Measurements from ENCODE around the gene EGF. TPM values are rescaled to one million over a fixed set of nuclear protein-coding genes. Genes with fewer than 3 reads are reported as not detected.
"Not testable (repeated sequence)": the region's sequence is repeated elsewhere in the genome, so short reads cannot be mapped to it uniquely, and the experiment has no call there.

The EGF gene
- total RNA-seq, 1 experiment from 2014 or later, result not detected

- no peak for DNase-seq (ENCODE audit: low read depth, low spot score)
- no TSS peak for BruUV-seq (replicated peaks)
- H3K9me3 ChIP-seq (ENCODE audit: control insufficient read depth, insufficient read depth, low read depth, low read length), result no peaks in the 10 kb centered on the region
- H3K27me3 ChIP-seq (ENCODE audit: control insufficient read depth, insufficient read depth, low read length), result no peaks in the 10 kb centered on the region
- no peak overlapping the region for H3K4me3 ChIP-seq (ENCODE audit: low read depth in 2 of 2, low read length in 2 of 2)
- intact Hi-C loops (cut with micrococcal nuclease; ENCODE audit: unreplicated experiment) (no loop called here), in situ Hi-C loops (cut with HindIII; ENCODE audit: low pct_unique_long_range_greater_than_20kb, low sequenced_read_pairs) (no loop called here)
- no peaks in the 10 kb centered on the region for H3K36me3 ChIP-seq (ENCODE audit: control insufficient read depth, insufficient read depth, low read length)
- no peak overlapping the region for H3K27ac ChIP-seq (ENCODE audit: low read length)
- TF ChIP-seq REST (IDR thresholded peaks at IDR 0.05; ENCODE audit: insufficient read depth in 1 of 2, low read depth in 2 of 2, low read length in 1 of 2), result no peak
- TF ChIP-seq SIN3A (IDR thresholded peaks at IDR 0.05; ENCODE audit: borderline replicate concordance, insufficient read depth, low read depth, low read length), result no peak
- TF ChIP-seq POLR2AphosphoS5 (IDR thresholded peaks at IDR 0.05; ENCODE audit: low read depth, low read length), result no peak
- TF ChIP-seq CTCF (IDR thresholded peaks at IDR 0.05), result no peak
- TF ChIP-seq TCF7L2 (IDR thresholded peaks at IDR 0.05; ENCODE audit: low read depth, low read length), result no peak
- ChIA-PET POLR2A (no interaction called here), CTCF (no interaction called here)
- ATAC-seq, result no peak
- no peaks in the 10 kb centered on the region for H3K4me1 ChIP-seq (ENCODE audit: control insufficient read depth, insufficient read depth, low read length)
Observed at GRCh38 chr4:109947457-109947856, 34.8 kb downstream of the EGF start.

- in situ Hi-C loops (cut with HindIII; ENCODE audit: low pct_unique_long_range_greater_than_20kb, low sequenced_read_pairs), result no loop called here
- ChIA-PET CTCF (no interaction called here), POLR2A (no interaction called here)
- H3K27me3 ChIP-seq (ENCODE audit: control insufficient read depth, insufficient read depth, low read length), result no peaks in the 10 kb centered on the region
- no peak overlapping the region for H3K4me3 ChIP-seq (ENCODE audit: low read depth in 2 of 2, low read length in 2 of 2)
- no peaks in the 10 kb centered on the region for H3K9me3 ChIP-seq (ENCODE audit: control insufficient read depth, insufficient read depth, low read depth, low read length)
- no peak for TF ChIP-seq CTCF (IDR thresholded peaks at IDR 0.05)
- TF ChIP-seq REST (IDR thresholded peaks at IDR 0.05; ENCODE audit: insufficient read depth in 1 of 2, low read depth in 2 of 2, low read length in 1 of 2), result no peak
- TF ChIP-seq POLR2AphosphoS5 (IDR thresholded peaks at IDR 0.05; ENCODE audit: low read depth, low read length), result no peak
- no peak for TF ChIP-seq TCF7L2 (IDR thresholded peaks at IDR 0.05; ENCODE audit: low read depth, low read length)
- TF ChIP-seq SIN3A (IDR thresholded peaks at IDR 0.05; ENCODE audit: borderline replicate concordance, insufficient read depth, low read depth, low read length), result no peak
- H3K4me1 ChIP-seq (ENCODE audit: control insufficient read depth, insufficient read depth, low read length), result no peaks in the 10 kb centered on the region
- H3K36me3 ChIP-seq (ENCODE audit: control insufficient read depth, insufficient read depth, low read length), result no peaks in the 10 kb centered on the region
- H3K27ac ChIP-seq (ENCODE audit: low read length), result no peak overlapping the region
- no TSS peak for BruUV-seq (replicated peaks)
- no peak for ATAC-seq
- DNase-seq (ENCODE audit: low read depth, low spot score), result no peak
- intact Hi-C loops (cut with micrococcal nuclease; ENCODE audit: unreplicated experiment), result no loop called here
Observed at GRCh38 chr4:109947918-109948317, 35.2 kb downstream of the EGF start.

- H3K27ac ChIP-seq (ENCODE audit: low read length); intact Hi-C loops (cut with micrococcal nuclease; ENCODE audit: unreplicated experiment); DNase-seq (ENCODE audit: low read depth, low spot score); ATAC-seq; H3K4me3 ChIP-seq (ENCODE audit: low read depth in 2 of 2, low read length in 2 of 2); POLR2A ChIA-PET; BruUV-seq (replicated peaks); H3K4me1 ChIP-seq (ENCODE audit: control insufficient read depth, insufficient read depth, low read length); H3K9me3 ChIP-seq (ENCODE audit: control insufficient read depth, insufficient read depth, low read depth, low read length); H3K27me3 ChIP-seq (ENCODE audit: control insufficient read depth, insufficient read depth, low read length); in situ Hi-C loops (cut with HindIII; ENCODE audit: low pct_unique_long_range_greater_than_20kb, low sequenced_read_pairs); CTCF ChIA-PET; H3K36me3 ChIP-seq (ENCODE audit: control insufficient read depth, insufficient read depth, low read length): not testable (repeated sequence)
Observed at GRCh38 chr4:109949099-109949718, 36.5 kb downstream of the EGF start.
